ENCODE measurements around the gene CHCHD6.

CHCHD6 gene

GRCh38 chr3:126834596-126835471 is 130.8 kb downstream of the CHCHD6 start:
- DNase-seq, result no peak

GRCh38 chr3:126835472-126836219 is 131.6 kb downstream of the CHCHD6 start:
- no peak for DNase-seq

GRCh38 chr3:126836220-126836860 is 132.3 kb downstream of the CHCHD6 start:
- no peak for DNase-seq

- DNase-seq, result no peak
Measured at GRCh38 chr3:126837773-126838172, 133.7 kb downstream of the CHCHD6 start.

GRCh38 chr3:126845920-126846715 is 142.1 kb downstream of the CHCHD6 start:
- DNase-seq, result no peak

- no peak for DNase-seq
Measured at GRCh38 chr3:126847061-126847460, 143.0 kb downstream of the CHCHD6 start.

- DNase-seq, result no peak
Measured at GRCh38 chr3:126848991-126849390, 145.0 kb downstream of the CHCHD6 start.

GRCh38 chr3:126849768-126850167 is 145.7 kb downstream of the CHCHD6 start:
- DNase-seq, result no peak

- DNase-seq, result no peak
Measured at GRCh38 chr3:126850370-126851085, 146.5 kb downstream of the CHCHD6 start.

- no peak for DNase-seq
Measured at GRCh38 chr3:126851382-126851781, 147.3 kb downstream of the CHCHD6 start.

GRCh38 chr3:126851934-126852333 is 147.9 kb downstream of the CHCHD6 start:
- DNase-seq, result no peak

GRCh38 chr3:126852511-126852910 is 148.5 kb downstream of the CHCHD6 start:
- DNase-seq, result no peak

- DNase-seq, result no peak
Measured at GRCh38 chr3:126854666-126855065, 150.6 kb downstream of the CHCHD6 start.

- DNase-seq, result no peak
Measured at GRCh38 chr3:126855374-126855773, 151.3 kb downstream of the CHCHD6 start.

- DNase-seq, result no peak
Measured at GRCh38 chr3:126857928-126858327, 153.9 kb downstream of the CHCHD6 start.

- DNase-seq, result no peak
Measured at GRCh38 chr3:126858401-126858800, 154.4 kb downstream of the CHCHD6 start.

- no peak for DNase-seq
Measured at GRCh38 chr3:126858887-126859286, 154.8 kb downstream of the CHCHD6 start.

GRCh38 chr3:126859415-126860246 is 155.6 kb downstream of the CHCHD6 start:
- no peak for DNase-seq

- DNase-seq, result no peak
Measured at GRCh38 chr3:126865736-126866135, 161.7 kb downstream of the CHCHD6 start.

GRCh38 chr3:126866175-126866759 is 162.2 kb downstream of the CHCHD6 start:
- DNase-seq, result no peak
